ENCODE measurements around the gene SNX13.

Gene SNX13

DNA sequence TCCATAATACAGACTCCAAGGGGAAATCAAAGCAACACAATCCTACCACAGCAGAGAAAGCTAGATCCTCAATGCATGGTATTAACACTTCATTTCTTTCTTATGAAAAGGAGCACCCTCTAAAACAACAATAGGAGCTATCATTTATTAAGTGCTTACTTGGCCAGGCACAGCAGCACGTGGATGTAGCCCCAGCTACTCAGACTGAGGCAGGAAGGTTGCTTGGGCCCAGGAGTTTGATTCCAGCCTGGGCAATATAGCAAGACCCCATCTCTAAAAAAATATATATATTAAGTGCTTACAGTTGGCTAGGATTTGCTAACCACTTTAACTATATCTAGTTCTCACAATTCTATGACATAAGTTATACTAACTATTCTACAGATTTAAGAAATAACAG lies 12.2 kb downstream of the SNX13 start:
- TF ChIP-seq, protein P1, sequence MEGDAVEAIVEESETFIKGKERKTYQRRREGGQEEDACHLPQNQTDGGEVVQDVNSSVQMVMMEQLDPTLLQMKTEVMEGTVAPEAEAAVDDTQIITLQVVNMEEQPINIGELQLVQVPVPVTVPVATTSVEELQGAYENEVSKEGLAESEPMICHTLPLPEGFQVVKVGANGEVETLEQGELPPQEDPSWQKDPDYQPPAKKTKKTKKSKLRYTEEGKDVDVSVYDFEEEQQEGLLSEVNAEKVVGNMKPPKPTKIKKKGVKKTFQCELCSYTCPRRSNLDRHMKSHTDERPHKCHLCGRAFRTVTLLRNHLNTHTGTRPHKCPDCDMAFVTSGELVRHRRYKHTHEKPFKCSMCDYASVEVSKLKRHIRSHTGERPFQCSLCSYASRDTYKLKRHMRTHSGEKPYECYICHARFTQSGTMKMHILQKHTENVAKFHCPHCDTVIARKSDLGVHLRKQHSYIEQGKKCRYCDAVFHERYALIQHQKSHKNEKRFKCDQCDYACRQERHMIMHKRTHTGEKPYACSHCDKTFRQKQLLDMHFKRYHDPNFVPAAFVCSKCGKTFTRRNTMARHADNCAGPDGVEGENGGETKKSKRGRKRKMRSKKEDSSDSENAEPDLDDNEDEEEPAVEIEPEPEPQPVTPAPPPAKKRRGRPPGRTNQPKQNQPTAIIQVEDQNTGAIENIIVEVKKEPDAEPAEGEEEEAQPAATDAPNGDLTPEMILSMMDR (IDR thresholded peaks at IDR 0.05; ENCODE audit: control extremely low read depth, extremely low read depth, low read depth, missing control alignments): no peak
- no peak for DNase-seq (ENCODE audit: extremely low spot score)
- ChIA-PET CTCF (interaction anchor here (2.1 to 2.2 kb wide), 2 partner anchors 10 to 158 kb away, joined by 6 to 13 read pairs; no protein-coding TSS in a partner anchor), POLR2A (no interaction called here)

DNA sequence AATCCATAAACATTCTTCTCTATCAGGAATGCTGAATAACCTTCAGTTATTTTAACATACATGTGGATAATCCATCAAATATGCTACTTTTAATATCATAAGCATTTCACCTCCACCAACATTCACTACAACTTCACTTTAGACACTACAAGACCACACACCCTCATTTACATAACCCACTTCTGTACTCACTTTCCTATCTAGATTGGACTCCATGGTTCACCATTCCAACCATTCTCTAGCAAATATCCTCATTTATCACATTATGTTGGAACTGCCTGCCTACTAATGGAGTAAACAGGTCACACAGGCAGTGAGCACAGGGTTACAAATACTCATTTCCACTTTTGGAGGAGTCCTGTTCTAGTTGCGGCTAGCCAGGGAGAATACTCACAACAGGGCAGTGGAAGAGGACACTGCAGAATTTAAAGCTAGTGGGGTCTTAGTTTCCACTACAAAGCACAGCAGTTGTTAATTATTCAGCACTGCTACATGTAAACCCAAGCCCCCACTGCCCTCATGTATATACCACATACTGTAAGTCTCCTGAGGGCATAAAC lies 18.4 kb downstream of the SNX13 start:
- no peak for DNase-seq (ENCODE audit: extremely low spot score)
- TF ChIP-seq, protein P1 (IDR thresholded peaks at IDR 0.05; ENCODE audit: control extremely low read depth, extremely low read depth, low read depth, missing control alignments): no peak
- CTCF ChIA-PET: interaction anchor here (1.0 kb wide), 1 partner anchor 12 kb away, joined by 3 read pairs; no protein-coding TSS in a partner anchor
- POLR2A ChIA-PET: no interaction called here

DNA sequence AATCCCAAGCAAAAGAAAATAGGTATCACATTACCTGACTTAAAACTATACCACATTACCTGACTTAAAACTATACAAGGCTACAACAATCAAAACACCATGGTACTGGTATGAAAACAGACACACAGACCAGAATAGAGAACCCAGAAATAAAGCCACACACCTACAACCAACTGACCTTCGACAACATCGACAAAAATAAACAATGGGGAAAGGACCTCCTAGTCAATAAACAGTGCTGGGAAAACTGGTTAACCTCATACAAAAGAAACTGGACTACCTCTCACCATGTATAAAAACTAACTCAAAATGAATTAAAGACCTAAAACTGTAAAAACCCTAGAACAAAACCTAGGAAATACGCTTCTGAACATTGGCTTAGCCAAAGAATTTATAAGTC lies 22.5 kb downstream of the SNX13 start:
- POLR2A ChIA-PET: no interaction called here
- TF ChIP-seq, protein P1 (IDR thresholded peaks at IDR 0.05; ENCODE audit: control extremely low read depth, extremely low read depth, low read depth, missing control alignments): no peak

GRCh38 chr7:17916786-17917185 lies 23.5 kb downstream of the SNX13 start:
- CTCF ChIA-PET: no interaction called here
- POLR2A ChIA-PET: no interaction called here

More for the DNA sequence above, 22.5 kb downstream of the SNX13 start:
- CTCF ChIA-PET: no interaction called here
- no peak for DNase-seq (ENCODE audit: extremely low spot score)

DNA sequence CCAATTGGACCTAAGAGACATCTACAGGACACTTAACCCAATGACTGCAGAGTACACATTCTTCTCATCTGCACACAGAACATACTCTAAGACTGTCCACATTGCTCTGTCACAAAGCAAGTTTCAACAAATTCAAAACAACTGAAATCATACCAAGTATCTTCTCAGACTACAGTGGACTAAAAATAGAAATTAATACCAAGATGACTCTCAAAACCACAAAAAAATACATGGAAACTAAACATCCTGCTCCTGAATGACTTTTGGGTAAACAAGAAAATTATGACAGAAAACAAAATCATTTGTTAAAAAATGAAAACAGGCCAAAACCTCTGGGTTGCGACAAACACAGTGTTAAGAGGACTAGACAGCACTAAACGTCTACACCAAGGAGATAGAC lies 24.5 kb downstream of the SNX13 start:
- no peak for DNase-seq (ENCODE audit: extremely low spot score)
- ChIA-PET CTCF (no interaction called here), POLR2A (no interaction called here)
- TF ChIP-seq, protein P1 (IDR thresholded peaks at IDR 0.05; ENCODE audit: control extremely low read depth, extremely low read depth, low read depth, missing control alignments): no peak

More at GRCh38 chr7:17916786-17917185, 23.5 kb downstream of the SNX13 start:
- DNase-seq (ENCODE audit: extremely low spot score): no peak
- TF ChIP-seq, protein P1 (IDR thresholded peaks at IDR 0.05; ENCODE audit: control extremely low read depth, extremely low read depth, low read depth, missing control alignments): no peak

DNA sequence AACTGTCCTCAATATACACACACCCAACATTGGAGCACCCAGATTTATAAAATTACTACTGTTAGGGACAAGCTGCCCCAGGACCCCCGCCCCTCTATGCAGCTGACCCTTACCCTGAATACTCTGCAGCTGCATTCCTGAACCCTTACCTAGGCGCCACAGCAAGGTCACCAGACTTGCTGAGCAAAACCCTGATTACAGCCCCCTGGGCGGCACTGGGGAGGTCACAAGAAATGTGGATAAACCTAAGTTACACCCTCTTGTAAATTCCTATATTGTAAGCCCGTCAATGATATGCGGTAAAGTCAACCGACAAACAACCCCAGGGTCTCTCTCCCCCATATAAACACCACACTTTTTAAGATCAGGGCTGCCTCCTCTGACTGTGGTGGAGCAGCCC lies 25.1 kb downstream of the SNX13 start:
- CTCF ChIA-PET: no interaction called here

More for the DNA sequence above, 25.1 kb downstream of the SNX13 start:
- no peak for DNase-seq (ENCODE audit: extremely low spot score)
- TF ChIP-seq, protein P1 (IDR thresholded peaks at IDR 0.05; ENCODE audit: control extremely low read depth, extremely low read depth, low read depth, missing control alignments): no peak
- POLR2A ChIA-PET: no interaction called here
